A673 (cell line): ENCODE results near the gene TNFRSF14. TPM values are rescaled to one million over a fixed set of nuclear protein-coding genes. Genes with fewer than 3 reads are reported as not detected.
A peak's percentile ranks its signal among the peaks of the same experiment; 100 is the strongest.

Experiments
- BruUV-seq: library from RNA; stranded (reverse); fragments of 400-500 nt; replicated peaks from 2 replicates; lab custom pipeline; 2021; lab: Mats Ljungman, UMichigan
- CTCF ChIA-PET: fragments of 300-600 bp; sonication (Branson Sonifier 250); formaldehyde crosslinking; loops from one replicate; lab custom pipeline; 2022; ENCODE audit warnings: antibody characterized with exemption; lab: Charles Lee
- POLR2A ChIA-PET: fragments of 300-600 bp; sonication (Branson Sonifier 250); formaldehyde crosslinking; loops from one replicate; lab custom pipeline; 2022; ENCODE audit warnings: antibody characterized with exemption; ENCODE audit not compliant: low non-redundant PET; lab: Charles Lee
- DNase-seq: peaks from one replicate; pipeline ENCODE4 v3.0.0-alpha.2; 2015; ENCODE audit warnings: low spot score
- H3K27ac ChIP-seq: fragments of 200-600 bp; sonication (generic); 2 replicates; pipeline ENCODE4 v1.5.1; 2016; ENCODE audit warnings: mixed run types, low read depth, mild to moderate bottlenecking, mixed read lengths, antibody characterized with exemption, low read length; ENCODE audit not compliant: poor library complexity, severe bottlenecking
- H3K27me3 ChIP-seq: fragments of 200-600 bp; sonication (generic); replicated peaks from 2 replicates; pipeline ENCODE4 v1.6.1; 2017; ENCODE audit warnings: mixed run types, low read depth, mild to moderate bottlenecking, mixed read lengths, antibody characterized with exemption, low read length; ENCODE audit not compliant: insufficient read depth, poor library complexity
- H3K36me3 ChIP-seq: fragments of 200-600 bp; sonication (generic); 2 replicates; pipeline ENCODE4 v1.6.1; 2016; ENCODE audit warnings: mixed run types, mild to moderate bottlenecking, mixed read lengths, antibody characterized with exemption, low read length; ENCODE audit not compliant: insufficient read depth, poor library complexity, severe bottlenecking
- H3K4me1 ChIP-seq: fragments of 200-600 bp; sonication (generic); 2 replicates; pipeline ENCODE4 v1.6.1; 2017; ENCODE audit warnings: mixed run types, mild to moderate bottlenecking, mixed read lengths, antibody characterized with exemption, low read length; ENCODE audit not compliant: insufficient read depth, poor library complexity, severe bottlenecking
- H3K4me3 ChIP-seq: fragments of 200-600 bp; sonication (generic); 2 replicates; pipeline ENCODE4 v1.5.1; 2016; ENCODE audit warnings: low read depth, mixed run types, mild to moderate bottlenecking, mixed read lengths, low read length; ENCODE audit not compliant: poor library complexity, severe bottlenecking
- H3K9me3 ChIP-seq: fragments of 200-600 bp; sonication (generic); 2 replicates; pipeline ENCODE4 v1.6.1; 2016; ENCODE audit warnings: mixed run types, low read depth, mild to moderate bottlenecking, mixed read lengths, antibody characterized with exemption, low read length; ENCODE audit not compliant: poor library complexity, severe bottlenecking
- CTCF ChIP-seq: fragments of 300-800, 200-600 bp; sonication (generic); conservative IDR thresholded peaks from 2 replicates; pipeline ENCODE4 v1.5.1; 2017; ENCODE audit warnings: low read depth, mild to moderate bottlenecking, antibody characterized with exemption, low read length, moderate library complexity, mixed read lengths
- EZH2 ChIP-seq: fragments of 200-600 bp; sonication (generic); IDR thresholded peaks from 2 replicates; pipeline ENCODE4 v1.6.1; 2017; ENCODE audit warnings: borderline replicate concordance, low read depth, mild to moderate bottlenecking, mixed read lengths, antibody characterized with exemption, low read length; ENCODE audit not compliant: poor library complexity, severe bottlenecking
- intact Hi-C: fragments of 100-400 bp; cut with micrococcal nuclease; formaldehyde crosslinking; loops from one replicate; pipeline ENCODE4 v1.10.0; 2022; ENCODE audit not compliant: unreplicated experiment
- total RNA-seq: library from RNA; stranded (reverse); gene quantifications from 2 replicates; pipeline ENCODE4 v1.2.3, GENCODE V29; 2021

TNFRSF14 gene
- total RNA-seq, 1 experiment from 2014 or later, result 4.6 TPM

DNA sequence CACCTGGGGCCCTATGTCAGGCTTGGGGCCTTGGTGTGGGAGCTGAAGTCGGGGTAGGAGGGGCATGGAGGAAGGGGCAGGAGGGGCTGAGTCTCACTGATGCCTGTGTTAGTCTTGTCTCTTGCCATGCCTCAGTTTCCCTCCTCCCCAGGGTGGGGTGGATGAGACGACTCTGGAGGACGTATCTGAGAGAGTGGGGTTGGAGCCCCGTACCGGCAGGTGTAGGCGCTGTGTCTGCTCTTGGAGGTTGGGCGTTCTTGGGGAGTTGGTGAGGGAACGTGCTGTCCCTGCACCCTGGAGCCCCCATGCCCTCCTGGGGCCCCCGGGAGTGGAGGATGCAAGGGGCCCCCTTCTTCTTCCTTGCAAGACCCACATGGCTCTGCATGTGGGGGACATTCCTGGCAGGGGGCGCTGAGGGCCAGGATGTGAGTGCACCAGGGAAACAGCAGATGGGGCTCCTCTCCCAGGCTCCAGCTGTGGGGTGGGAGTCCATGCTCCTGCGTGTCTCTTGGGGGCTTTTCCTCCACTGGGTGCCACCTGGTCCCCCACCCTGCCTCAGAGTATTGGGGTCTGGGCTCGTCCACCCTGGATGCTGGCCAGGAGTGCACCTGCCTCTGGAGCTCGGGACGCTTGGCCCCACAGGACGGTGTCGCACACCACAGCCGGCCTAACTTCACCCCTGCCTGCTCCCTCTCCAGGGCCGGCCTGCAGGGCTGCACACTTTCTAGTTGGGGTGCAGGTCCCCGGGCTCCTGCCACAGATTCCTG lies 1.4 kb upstream of the TNFRSF14 start:
- ChIA-PET CTCF (no interaction called here), POLR2A (no interaction called here)

GRCh38 chr1:2555634-2556276 lies 416 bp upstream of the TNFRSF14 start:
- peaks cover 17% of the 10 kb centered on the region for H3K4me1 ChIP-seq
- no peak for TF ChIP-seq CTCF
- no peak for TF ChIP-seq EZH2
- no peak for DNase-seq
- ChIA-PET POLR2A (no interaction called here), CTCF (no interaction called here)
- BruUV-seq, result no TSS peak
- peak overlapping the region; percentile 72 for H3K27ac ChIP-seq
- H3K9me3 ChIP-seq, result no peaks in the 10 kb centered on the region
- no peaks in the 10 kb centered on the region for H3K36me3 ChIP-seq
- intact Hi-C loops, result loop anchor here (10.0 kb wide), 1 partner anchor 869 kb away; no protein-coding TSS in a partner anchor
- peak overlapping the region; percentile 45 for H3K4me3 ChIP-seq
- H3K27me3 ChIP-seq, result no peaks in the 10 kb centered on the region

More for the DNA sequence above, 1.4 kb upstream of the TNFRSF14 start:
- peaks cover 17% of the 10 kb centered on the region for H3K4me1 ChIP-seq
- intact Hi-C loops, result loop anchor here (10.0 kb wide), 1 partner anchor 870 kb away; no protein-coding TSS in a partner anchor
- no peak overlapping the region for H3K27ac ChIP-seq
- peak; percentile 70 for TF ChIP-seq CTCF
- no peak for TF ChIP-seq EZH2
- H3K4me3 ChIP-seq, result no peak overlapping the region
- no peaks in the 10 kb centered on the region for H3K9me3 ChIP-seq
- BruUV-seq, result no TSS peak
- no peaks in the 10 kb centered on the region for H3K27me3 ChIP-seq
- DNase-seq, result peak; percentile 55
- no peaks in the 10 kb centered on the region for H3K36me3 ChIP-seq

GRCh38 chr1:2556678-2557481 lies 709 bp downstream of the TNFRSF14 start:
- no peaks in the 10 kb centered on the region for H3K27me3 ChIP-seq
- H3K9me3 ChIP-seq, result no peaks in the 10 kb centered on the region
- peak overlapping the region; percentile 45 for H3K4me3 ChIP-seq
- peaks cover 17% of the 10 kb centered on the region for H3K4me1 ChIP-seq
- H3K36me3 ChIP-seq, result no peaks in the 10 kb centered on the region
- intact Hi-C loops, result loop anchor here (10.0 kb wide), 1 partner anchor 868 kb away; no protein-coding TSS in a partner anchor
- TF ChIP-seq CTCF (no peak), EZH2 (no peak)
- no peak for DNase-seq
- H3K27ac ChIP-seq, result peak overlapping the region; percentile 72
- POLR2A ChIA-PET, result no interaction called here
- CTCF ChIA-PET, result no interaction called here
- no TSS peak for BruUV-seq
